ENCODE measurements around the gene INSC. TPM values are rescaled to one million over a fixed set of nuclear protein-coding genes. Genes with fewer than 3 reads are reported as not detected.

Gene INSC
- total and polyA plus RNA-seq, 2 of the 8 experiments (the other 6 are each of a cell fraction or from before 2014, with no cell fraction given): 0.58 to 0.59 TPM

DNA sequence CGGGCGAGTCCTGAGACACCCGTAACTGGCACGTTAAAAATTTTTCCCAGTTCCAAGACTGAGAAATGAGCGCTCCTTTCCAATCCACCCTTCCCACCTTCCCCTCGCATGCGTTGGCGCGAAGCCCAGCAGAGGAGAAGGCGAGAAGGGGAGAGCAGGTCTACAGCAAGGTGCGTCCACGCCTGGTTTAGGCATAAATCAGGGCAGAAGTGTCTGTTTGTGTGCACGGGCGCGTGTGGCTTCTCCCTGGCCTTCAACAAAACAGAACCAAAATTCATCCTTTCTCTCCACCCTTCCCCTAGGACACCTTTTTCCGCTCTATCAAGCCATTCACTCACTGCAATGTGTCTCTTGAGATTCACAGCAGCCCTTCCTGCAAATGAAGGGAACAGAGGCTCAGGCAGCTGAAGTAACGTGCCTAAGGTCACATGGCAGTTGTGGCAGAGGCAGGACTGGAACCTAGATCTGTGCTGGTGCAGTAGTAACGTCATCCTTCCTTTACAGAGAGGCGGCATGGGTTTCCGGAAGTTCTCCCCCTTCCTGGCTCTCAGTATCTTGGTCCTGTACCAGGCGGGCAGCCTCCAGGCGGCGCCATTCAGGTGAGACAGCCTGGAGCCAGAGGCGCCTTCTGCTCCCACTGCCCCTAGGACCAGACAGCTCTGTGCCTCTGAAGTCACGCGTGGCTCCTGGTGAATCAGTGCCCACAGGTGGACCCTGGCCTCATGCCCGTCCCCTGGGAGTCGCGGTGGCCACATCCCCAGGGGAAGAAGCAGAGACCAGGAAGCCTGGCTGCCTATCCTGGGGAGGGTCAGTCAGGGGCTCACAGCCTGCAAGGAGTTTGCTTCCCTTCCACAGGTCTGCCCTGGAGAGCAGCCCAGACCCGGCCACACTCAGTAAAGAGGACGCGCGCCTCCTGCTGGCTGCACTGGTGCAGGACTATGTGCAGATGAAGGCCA is 40.2 kb upstream of the INSC start (continued):
- no peak for TF ChIP-seq MAFK (IDR thresholded peaks at IDR 0.05; ENCODE audit: low read depth, low read length)
- TF ChIP-seq POLR2A (IDR thresholded peaks at IDR 0.05; ENCODE audit: control extremely low read depth in 1 of 2, low read depth in 2 of 2, low read length in 2 of 2): no peak
- TF ChIP-seq NRF1 (IDR thresholded peaks at IDR 0.05; ENCODE audit: low read depth, low read length): no peak
- TF ChIP-seq EP300 (IDR thresholded peaks at IDR 0.05; ENCODE audit: borderline replicate concordance in 1 of 2, low read depth in 2 of 2, low read length in 2 of 2): no peak
- TF ChIP-seq, protein P1, sequence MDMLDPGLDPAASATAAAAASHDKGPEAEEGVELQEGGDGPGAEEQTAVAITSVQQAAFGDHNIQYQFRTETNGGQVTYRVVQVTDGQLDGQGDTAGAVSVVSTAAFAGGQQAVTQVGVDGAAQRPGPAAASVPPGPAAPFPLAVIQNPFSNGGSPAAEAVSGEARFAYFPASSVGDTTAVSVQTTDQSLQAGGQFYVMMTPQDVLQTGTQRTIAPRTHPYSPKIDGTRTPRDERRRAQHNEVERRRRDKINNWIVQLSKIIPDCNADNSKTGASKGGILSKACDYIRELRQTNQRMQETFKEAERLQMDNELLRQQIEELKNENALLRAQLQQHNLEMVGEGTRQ (IDR thresholded peaks at IDR 0.05; ENCODE audit: low read length): peak; percentile 37; the same call in 1 of the 2 replicates
- TF ChIP-seq, protein P2, sequence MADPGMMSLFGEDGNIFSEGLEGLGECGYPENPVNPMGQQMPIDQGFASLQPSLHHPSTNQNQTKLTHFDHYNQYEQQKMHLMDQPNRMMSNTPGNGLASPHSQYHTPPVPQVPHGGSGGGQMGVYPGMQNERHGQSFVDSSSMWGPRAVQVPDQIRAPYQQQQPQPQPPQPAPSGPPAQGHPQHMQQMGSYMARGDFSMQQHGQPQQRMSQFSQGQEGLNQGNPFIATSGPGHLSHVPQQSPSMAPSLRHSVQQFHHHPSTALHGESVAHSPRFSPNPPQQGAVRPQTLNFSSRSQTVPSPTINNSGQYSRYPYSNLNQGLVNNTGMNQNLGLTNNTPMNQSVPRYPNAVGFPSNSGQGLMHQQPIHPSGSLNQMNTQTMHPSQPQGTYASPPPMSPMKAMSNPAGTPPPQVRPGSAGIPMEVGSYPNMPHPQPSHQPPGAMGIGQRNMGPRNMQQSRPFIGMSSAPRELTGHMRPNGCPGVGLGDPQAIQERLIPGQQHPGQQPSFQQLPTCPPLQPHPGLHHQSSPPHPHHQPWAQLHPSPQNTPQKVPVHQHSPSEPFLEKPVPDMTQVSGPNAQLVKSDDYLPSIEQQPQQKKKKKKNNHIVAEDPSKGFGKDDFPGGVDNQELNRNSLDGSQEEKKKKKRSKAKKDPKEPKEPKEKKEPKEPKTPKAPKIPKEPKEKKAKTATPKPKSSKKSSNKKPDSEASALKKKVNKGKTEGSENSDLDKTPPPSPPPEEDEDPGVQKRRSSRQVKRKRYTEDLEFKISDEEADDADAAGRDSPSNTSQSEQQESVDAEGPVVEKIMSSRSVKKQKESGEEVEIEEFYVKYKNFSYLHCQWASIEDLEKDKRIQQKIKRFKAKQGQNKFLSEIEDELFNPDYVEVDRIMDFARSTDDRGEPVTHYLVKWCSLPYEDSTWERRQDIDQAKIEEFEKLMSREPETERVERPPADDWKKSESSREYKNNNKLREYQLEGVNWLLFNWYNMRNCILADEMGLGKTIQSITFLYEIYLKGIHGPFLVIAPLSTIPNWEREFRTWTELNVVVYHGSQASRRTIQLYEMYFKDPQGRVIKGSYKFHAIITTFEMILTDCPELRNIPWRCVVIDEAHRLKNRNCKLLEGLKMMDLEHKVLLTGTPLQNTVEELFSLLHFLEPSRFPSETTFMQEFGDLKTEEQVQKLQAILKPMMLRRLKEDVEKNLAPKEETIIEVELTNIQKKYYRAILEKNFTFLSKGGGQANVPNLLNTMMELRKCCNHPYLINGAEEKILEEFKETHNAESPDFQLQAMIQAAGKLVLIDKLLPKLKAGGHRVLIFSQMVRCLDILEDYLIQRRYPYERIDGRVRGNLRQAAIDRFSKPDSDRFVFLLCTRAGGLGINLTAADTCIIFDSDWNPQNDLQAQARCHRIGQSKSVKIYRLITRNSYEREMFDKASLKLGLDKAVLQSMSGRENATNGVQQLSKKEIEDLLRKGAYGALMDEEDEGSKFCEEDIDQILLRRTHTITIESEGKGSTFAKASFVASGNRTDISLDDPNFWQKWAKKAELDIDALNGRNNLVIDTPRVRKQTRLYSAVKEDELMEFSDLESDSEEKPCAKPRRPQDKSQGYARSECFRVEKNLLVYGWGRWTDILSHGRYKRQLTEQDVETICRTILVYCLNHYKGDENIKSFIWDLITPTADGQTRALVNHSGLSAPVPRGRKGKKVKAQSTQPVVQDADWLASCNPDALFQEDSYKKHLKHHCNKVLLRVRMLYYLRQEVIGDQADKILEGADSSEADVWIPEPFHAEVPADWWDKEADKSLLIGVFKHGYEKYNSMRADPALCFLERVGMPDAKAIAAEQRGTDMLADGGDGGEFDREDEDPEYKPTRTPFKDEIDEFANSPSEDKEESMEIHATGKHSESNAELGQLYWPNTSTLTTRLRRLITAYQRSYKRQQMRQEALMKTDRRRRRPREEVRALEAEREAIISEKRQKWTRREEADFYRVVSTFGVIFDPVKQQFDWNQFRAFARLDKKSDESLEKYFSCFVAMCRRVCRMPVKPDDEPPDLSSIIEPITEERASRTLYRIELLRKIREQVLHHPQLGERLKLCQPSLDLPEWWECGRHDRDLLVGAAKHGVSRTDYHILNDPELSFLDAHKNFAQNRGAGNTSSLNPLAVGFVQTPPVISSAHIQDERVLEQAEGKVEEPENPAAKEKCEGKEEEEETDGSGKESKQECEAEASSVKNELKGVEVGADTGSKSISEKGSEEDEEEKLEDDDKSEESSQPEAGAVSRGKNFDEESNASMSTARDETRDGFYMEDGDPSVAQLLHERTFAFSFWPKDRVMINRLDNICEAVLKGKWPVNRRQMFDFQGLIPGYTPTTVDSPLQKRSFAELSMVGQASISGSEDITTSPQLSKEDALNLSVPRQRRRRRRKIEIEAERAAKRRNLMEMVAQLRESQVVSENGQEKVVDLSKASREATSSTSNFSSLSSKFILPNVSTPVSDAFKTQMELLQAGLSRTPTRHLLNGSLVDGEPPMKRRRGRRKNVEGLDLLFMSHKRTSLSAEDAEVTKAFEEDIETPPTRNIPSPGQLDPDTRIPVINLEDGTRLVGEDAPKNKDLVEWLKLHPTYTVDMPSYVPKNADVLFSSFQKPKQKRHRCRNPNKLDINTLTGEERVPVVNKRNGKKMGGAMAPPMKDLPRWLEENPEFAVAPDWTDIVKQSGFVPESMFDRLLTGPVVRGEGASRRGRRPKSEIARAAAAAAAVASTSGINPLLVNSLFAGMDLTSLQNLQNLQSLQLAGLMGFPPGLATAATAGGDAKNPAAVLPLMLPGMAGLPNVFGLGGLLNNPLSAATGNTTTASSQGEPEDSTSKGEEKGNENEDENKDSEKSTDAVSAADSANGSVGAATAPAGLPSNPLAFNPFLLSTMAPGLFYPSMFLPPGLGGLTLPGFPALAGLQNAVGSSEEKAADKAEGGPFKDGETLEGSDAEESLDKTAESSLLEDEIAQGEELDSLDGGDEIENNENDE (IDR thresholded peaks at IDR 0.05; ENCODE audit: insufficient replicate concordance, low read length): no peak
- no peak for TF ChIP-seq KDM5A (IDR thresholded peaks at IDR 0.05; ENCODE audit: low read length)
- no peak for TF ChIP-seq RXRA (IDR thresholded peaks at IDR 0.05; ENCODE audit: insufficient read depth, low read depth, low read length)
